Activated T-cell treated with anti-CD3 and anti-CD28 coated beads, Interleukin-2, amount 50 U/mL, for 48 hours (primary cell): ENCODE results near the gene KLHL35.
"Not testable (repeated sequence)": the region's sequence is repeated elsewhere in the genome, so short reads cannot be mapped to it uniquely, and the experiment has no call there.

ENCODE experiments used
- DNase-seq, 2 experiments: peaks; one replicate each; pipeline ENCODE4 v3.0.0-alpha.2; 2020

KLHL35 gene

GRCh38 chr11:75388386-75389275 lies 44.4 kb downstream of the KLHL35 start:
- DNase-seq = peak; percentile 79 to 80

GRCh38 chr11:75387736-75388294 lies 45.2 kb downstream of the KLHL35 start:
- no peak for DNase-seq

- no peak for DNase-seq
Measured at GRCh38 chr11:75386942-75387630, 45.9 kb downstream of the KLHL35 start.

GRCh38 chr11:75384438-75385080 lies 48.4 kb downstream of the KLHL35 start:
- DNase-seq = peak; percentile 78 to 85

- no peak for DNase-seq
Measured at GRCh38 chr11:75383246-75383645, 49.8 kb downstream of the KLHL35 start.

GRCh38 chr11:75380716-75381420 lies 52.1 kb downstream of the KLHL35 start:
- DNase-seq = no peak

GRCh38 chr11:75380245-75380644 lies 52.8 kb downstream of the KLHL35 start:
- DNase-seq = no peak

- DNase-seq = not testable (repeated sequence)
Measured at GRCh38 chr11:75378776-75379175, 54.2 kb downstream of the KLHL35 start.

- DNase-seq = no peak
Measured at GRCh38 chr11:75376175-75376574, 56.8 kb downstream of the KLHL35 start.

GRCh38 chr11:75375626-75376025 lies 57.4 kb downstream of the KLHL35 start:
- DNase-seq = no peak

GRCh38 chr11:75374646-75375045 lies 58.4 kb downstream of the KLHL35 start:
- no peak for DNase-seq

GRCh38 chr11:75373201-75373600 lies 59.8 kb downstream of the KLHL35 start:
- no peak for DNase-seq
